Heart left ventricle (tissue), 13 donors: Measurements from ENCODE around the gene TACC2.

ENCODE experiments used
- POLR2A ChIP-seq, 2 donors: fragments of 450-650 bp; IDR thresholded peaks; one replicate each; pipeline ENCODE4 v1.6.1; 2017; ENCODE audit warnings: antibody characterized with exemption in 2 of 2, mild to moderate bottlenecking in 2 of 2, moderate library complexity in 2 of 2
- TF ChIP-seq, protein P1 (sequence below), 12 donors: fragments of 200-600 bp; sonication (generic) in 4 of 12; IDR thresholded peaks; one replicate each; pipeline versions ENCODE4 v1.5.0 to v1.8.0; 2018 to 2022; ENCODE audit warnings: antibody characterized with exemption in 12 of 12, mild to moderate bottlenecking in 5 of 12
- donor health status: ischemic (EF 13 %, LVEDD 7.1; RV severe dilation, severe dysfunction).
- donor health status: DM: no; HTN: yes; CAD: no.
- donor health status: DM: no; HTN: no; CAD: no.
- donor health status: ischemic (EF 25% LVEDD 6.9; RV normal size, moderate dysfunction).
- donor health status: ischemic (EF 25% LVEDD 5.7; RV mildly dilated, moderate dysfunction).
- donor health status: ischemic (EF 35%, LVEDD 5.7; RV mildly dilated, moderate dysfunction).
- donor health status: nonischemic (EF 11% LVEDD 7.7; RV severe dilation, severe dysfunction).
- donor health status: DM: yes; HTN: yes; CAD: no.
- donor health status: PGD.
- donor health status: ischemic (EF 29% LVEDD 5.4; RV normal size, mild dysfunction).
- donor health status: nonischemic (EF 23%, LVEDD 6.1; RV moderate dilation, normal function).

DNA sequence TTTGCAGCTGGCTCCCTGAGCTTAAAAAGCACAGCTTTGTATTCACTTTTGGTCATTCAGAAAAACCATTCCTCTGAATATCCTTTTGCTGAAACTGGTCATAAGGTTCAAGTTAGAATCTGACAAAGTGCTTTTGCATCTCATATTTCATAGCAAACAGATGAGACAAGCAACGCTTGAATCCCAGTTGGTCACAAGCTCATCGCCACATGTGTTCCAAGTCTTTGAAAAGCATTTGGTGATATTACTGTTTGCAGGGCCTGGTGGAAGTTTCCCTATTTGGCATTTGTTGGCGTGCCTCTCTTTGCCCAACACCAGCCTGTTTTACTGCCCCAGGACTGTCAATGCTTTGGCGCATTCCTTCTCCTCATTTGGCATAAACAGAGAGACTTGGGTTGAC lies 10.3 kb downstream of the TACC2 start:
- TF ChIP-seq, protein P1, sequence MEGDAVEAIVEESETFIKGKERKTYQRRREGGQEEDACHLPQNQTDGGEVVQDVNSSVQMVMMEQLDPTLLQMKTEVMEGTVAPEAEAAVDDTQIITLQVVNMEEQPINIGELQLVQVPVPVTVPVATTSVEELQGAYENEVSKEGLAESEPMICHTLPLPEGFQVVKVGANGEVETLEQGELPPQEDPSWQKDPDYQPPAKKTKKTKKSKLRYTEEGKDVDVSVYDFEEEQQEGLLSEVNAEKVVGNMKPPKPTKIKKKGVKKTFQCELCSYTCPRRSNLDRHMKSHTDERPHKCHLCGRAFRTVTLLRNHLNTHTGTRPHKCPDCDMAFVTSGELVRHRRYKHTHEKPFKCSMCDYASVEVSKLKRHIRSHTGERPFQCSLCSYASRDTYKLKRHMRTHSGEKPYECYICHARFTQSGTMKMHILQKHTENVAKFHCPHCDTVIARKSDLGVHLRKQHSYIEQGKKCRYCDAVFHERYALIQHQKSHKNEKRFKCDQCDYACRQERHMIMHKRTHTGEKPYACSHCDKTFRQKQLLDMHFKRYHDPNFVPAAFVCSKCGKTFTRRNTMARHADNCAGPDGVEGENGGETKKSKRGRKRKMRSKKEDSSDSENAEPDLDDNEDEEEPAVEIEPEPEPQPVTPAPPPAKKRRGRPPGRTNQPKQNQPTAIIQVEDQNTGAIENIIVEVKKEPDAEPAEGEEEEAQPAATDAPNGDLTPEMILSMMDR (IDR thresholded peaks at IDR 0.05), result no peak
- no peak for TF ChIP-seq POLR2A (IDR thresholded peaks at IDR 0.05)
